Urinary bladder (tissue), 4 donors: ENCODE data around the gene PGGT1B. TPM values are rescaled to one million over a fixed set of nuclear protein-coding genes. Genes with fewer than 3 reads are reported as not detected.
A peak's percentile ranks its signal among the peaks of the same experiment; 100 is the strongest.

Experiments
- DNase-seq: peaks from one replicate; pipeline ENCODE4 v3.0.0-alpha.2; 2015; ENCODE audit errors: extremely low spot score
- H3K27ac ChIP-seq: one replicate; pipeline ENCODE4 v1.5.1; 2013; ENCODE audit warnings: low read depth, mild to moderate bottlenecking, moderate library complexity
- H3K36me3 ChIP-seq: one replicate; pipeline ENCODE4 v1.6.1; 2013; ENCODE audit warnings: mild to moderate bottlenecking, moderate library complexity; ENCODE audit not compliant: insufficient read depth
- H3K4me1 ChIP-seq: one replicate; pipeline ENCODE4 v1.6.1; 2013; ENCODE audit warnings: mild to moderate bottlenecking, moderate library complexity; ENCODE audit not compliant: insufficient read depth
- H3K4me3 ChIP-seq: one replicate; pipeline ENCODE4 v1.5.1; 2013; ENCODE audit warnings: low read depth, low read length
- WGBS: extraction: QIAGEN DNeasy Blood & Tissue Kit; methylation state at CpG from one replicate; pipeline ENCODE4 v1.1.7; 2013; 5-methylcytosine and 5-hydroxymethylcytosine counted together
- polyA plus RNA-seq: library from polyadenylated mRNA; stranded (reverse); fragments of 200-250 nt; gene quantifications from one replicate; pipeline ENCODE4 v1.2.3, GENCODE V29; 2013
- total RNA-seq: library from RNA; depleted of rRNA; stranded (reverse); fragments of >200 nt; gene quantifications from one replicate; pipeline ENCODE4 v1.2.3, GENCODE V29; 2014
- donor health status: healthy with polysubstance abuse.
- donor health status: healthy.

Gene PGGT1B
- total RNA-seq (30.5 TPM), polyA plus RNA-seq (7.0 TPM)

DNA sequence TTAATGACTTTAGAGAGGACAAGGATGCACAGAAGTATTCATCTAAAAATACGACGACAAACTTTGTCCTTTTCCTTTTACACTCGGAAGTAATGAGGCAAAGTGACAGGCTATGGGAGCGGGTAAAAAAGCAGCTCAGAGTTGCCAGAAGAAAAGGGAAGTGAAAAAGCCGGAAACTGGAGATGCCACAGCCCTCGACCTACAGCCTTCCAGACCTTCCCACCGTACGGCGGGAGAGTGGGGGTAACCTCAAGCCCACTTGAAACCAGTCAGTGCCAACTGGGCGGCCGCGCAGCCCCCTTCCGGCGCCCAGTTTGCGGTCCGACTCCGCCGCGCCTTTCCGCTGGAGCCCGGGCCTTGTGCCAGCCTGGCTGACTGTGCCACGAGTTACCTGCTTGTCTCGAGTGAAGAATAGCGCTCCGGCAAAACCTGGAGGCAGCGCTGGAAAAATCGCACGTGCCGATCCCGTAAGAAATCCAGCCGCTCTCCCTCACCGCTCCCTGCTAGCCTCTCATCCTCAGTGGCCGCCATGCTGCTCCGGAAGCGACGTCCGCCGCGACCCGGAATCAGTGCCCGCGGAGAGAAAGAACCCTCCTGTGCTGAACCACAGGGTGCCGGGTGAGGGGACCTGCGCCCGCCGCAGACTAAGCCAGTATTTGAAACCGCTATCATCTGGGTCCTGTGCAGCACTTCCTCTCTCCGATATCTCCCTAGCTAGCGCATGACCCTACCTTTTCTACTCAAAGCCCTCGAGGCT, at the start of gene PGGT1B:
Gene PGGT1B, minus strand, starts transcription at position 557 of the 757 bp plus-strand sequence. Its CDS starts 26 bp downstream, at position 531.
- H3K4me1 ChIP-seq: no peaks in the 10 kb centered on the region
- H3K36me3 ChIP-seq: no peaks in the 10 kb centered on the region
- H3K4me3 ChIP-seq: peak within 1 kb of the TSS; percentile 93
- DNase-seq: peak; percentile 18
- H3K27ac ChIP-seq: peak within 1 kb of the TSS; percentile 77
- under 1% methylated on average over 50 of the region's 50 CpGs for WGBS

- no peak overlapping the region for H3K27ac ChIP-seq
- H3K4me3 ChIP-seq: no peak overlapping the region
- H3K4me1 ChIP-seq: no peaks in the 10 kb centered on the region
- DNase-seq: no peak
- no peaks in the 10 kb centered on the region for H3K36me3 ChIP-seq
- WGBS: 15% methylated on average over 1 of the region's 1 CpG
Measured at GRCh38 chr5:115309751-115310370, 47.2 kb upstream of the PGGT1B start.

- Histone ChIP-seq H3K27ac (no peak overlapping the region), H3K4me3 (no peak overlapping the region), H3K4me1 (no peaks in the 10 kb centered on the region), H3K36me3 (no peaks in the 10 kb centered on the region)
- DNase-seq: no peak
Measured at GRCh38 chr5:115308815-115309214, 46.1 kb upstream of the PGGT1B start.

GRCh38 chr5:115306011-115306536, 43.4 kb upstream of the PGGT1B start:
- Histone ChIP-seq H3K36me3 (no peaks in the 10 kb centered on the region), H3K4me1 (no peaks in the 10 kb centered on the region), H3K27ac (no peak overlapping the region), H3K4me3 (no peak overlapping the region)
- 88% methylated on average over 1 of the region's 1 CpG for WGBS
- DNase-seq: no peak

GRCh38 chr5:115304496-115304895, 41.8 kb upstream of the PGGT1B start:
- DNase-seq: no peak
- Histone ChIP-seq H3K36me3 (no peaks in the 10 kb centered on the region), H3K4me1 (no peaks in the 10 kb centered on the region), H3K4me3 (no peak overlapping the region), H3K27ac (no peak overlapping the region)
- 97% methylated on average over 1 of the region's 1 CpG for WGBS

DNA sequence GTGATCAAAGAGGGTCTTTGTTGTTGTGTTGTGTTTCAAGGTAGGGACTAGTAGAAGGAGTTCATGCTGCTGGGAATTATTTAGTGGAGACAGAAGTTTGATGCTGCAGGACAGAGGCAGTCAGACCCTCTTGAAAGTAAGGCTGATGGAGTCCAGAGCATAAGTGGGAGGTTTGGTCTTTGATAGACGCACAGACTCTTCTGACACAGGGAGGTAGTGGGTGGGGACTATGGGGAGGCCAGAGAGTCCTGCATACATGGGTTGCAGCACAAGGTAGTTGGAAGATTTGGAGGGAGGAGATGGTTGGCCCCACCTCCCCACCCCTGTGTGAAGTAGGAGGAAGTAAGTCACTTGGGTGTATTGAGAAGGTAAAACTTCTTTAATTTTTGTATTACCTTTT, 36.1 kb upstream of the PGGT1B start:
- 57% methylated on average over 1 of the region's 1 CpG for WGBS
- Histone ChIP-seq H3K4me3 (no peak overlapping the region), H3K27ac (no peak overlapping the region), H3K36me3 (no peaks in the 10 kb centered on the region), H3K4me1 (no peaks in the 10 kb centered on the region)
- DNase-seq: no peak

GRCh38 chr5:115297031-115297430, 34.4 kb upstream of the PGGT1B start:
- Histone ChIP-seq H3K4me1 (no peaks in the 10 kb centered on the region), H3K4me3 (peak overlapping the region; percentile 83), H3K27ac (no peak overlapping the region), H3K36me3 (no peaks in the 10 kb centered on the region)
- no peak for DNase-seq
- 51% methylated on average over 5 of the region's 5 CpGs for WGBS

GRCh38 chr5:115296124-115297022, 33.7 kb upstream of the PGGT1B start, which contains the start of gene CCDC112:
CCDC112 (minus strand) TSS chr5:115296654; CDS start chr5:115296543, 111 bp downstream.
- H3K27ac ChIP-seq: no peak within 1 kb of the TSS
- peak; percentile 21 for DNase-seq
- under 1% methylated on average over 79 of the region's 86 CpGs for WGBS
- no peaks in the 10 kb centered on the region for H3K36me3 ChIP-seq
- H3K4me3 ChIP-seq: peak within 1 kb of the TSS; percentile 83
- no peaks in the 10 kb centered on the region for H3K4me1 ChIP-seq

- Histone ChIP-seq H3K4me1 (no peaks in the 10 kb centered on the region), H3K4me3 (peak overlapping the region; percentile 83), H3K27ac (no peak overlapping the region), H3K36me3 (no peaks in the 10 kb centered on the region)
- WGBS: 9% methylated on average over 11 of the region's 11 CpGs
- no peak for DNase-seq
Measured at GRCh38 chr5:115295777-115296123, 33.1 kb upstream of the PGGT1B start.

DNA sequence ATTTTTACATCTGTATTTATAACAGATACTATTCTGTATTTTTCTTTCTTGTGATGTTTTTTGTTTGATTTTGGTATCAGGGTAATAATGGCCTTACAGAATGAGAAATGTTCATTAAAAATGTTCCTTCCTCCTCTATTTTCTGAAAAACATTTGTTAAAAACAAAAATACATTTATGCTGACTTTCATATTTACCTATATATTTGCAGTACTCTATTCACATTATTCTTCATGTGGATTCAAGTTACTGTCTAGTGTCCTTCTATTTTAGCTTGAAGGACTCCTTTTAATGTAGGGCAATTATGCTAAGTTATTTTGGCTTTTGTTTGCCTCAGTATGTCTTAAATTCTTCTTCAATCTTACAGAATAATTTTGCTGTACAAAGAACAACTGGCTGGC, 28.7 kb upstream of the PGGT1B start:
- Histone ChIP-seq H3K4me1 (no peaks in the 10 kb centered on the region), H3K4me3 (no peak overlapping the region), H3K27ac (no peak overlapping the region), H3K36me3 (no peaks in the 10 kb centered on the region)
- DNase-seq: no peak

- H3K36me3 ChIP-seq: no peaks in the 10 kb centered on the region
- DNase-seq: no peak
- H3K27ac ChIP-seq: no peak overlapping the region
- H3K4me1 ChIP-seq: no peaks in the 10 kb centered on the region
- WGBS: 88% methylated on average over 4 of the region's 4 CpGs
- H3K4me3 ChIP-seq: no peak overlapping the region
Measured at GRCh38 chr5:115289104-115289503, 26.4 kb upstream of the PGGT1B start.

GRCh38 chr5:115284021-115284420, 21.3 kb upstream of the PGGT1B start:
- 92% methylated on average over 1 of the region's 1 CpG for WGBS
- no peaks in the 10 kb centered on the region for H3K36me3 ChIP-seq
- H3K4me3 ChIP-seq: no peak overlapping the region
- no peaks in the 10 kb centered on the region for H3K4me1 ChIP-seq
- DNase-seq: no peak
- no peak overlapping the region for H3K27ac ChIP-seq

GRCh38 chr5:115282131-115282530, 19.5 kb upstream of the PGGT1B start:
- no peak overlapping the region for H3K4me3 ChIP-seq
- no peaks in the 10 kb centered on the region for H3K4me1 ChIP-seq
- no peak overlapping the region for H3K27ac ChIP-seq
- 90% methylated on average over 1 of the region's 1 CpG for WGBS
- DNase-seq: no peak
- no peaks in the 10 kb centered on the region for H3K36me3 ChIP-seq
